A673 (cell line): ENCODE measurements around the gene TNC.

ENCODE experiments used
- CTCF ChIP-seq: fragments of 300-800, 200-600 bp; sonication (generic); conservative IDR thresholded peaks from 2 replicates; pipeline ENCODE4 v1.5.1; 2017; ENCODE audit warnings: low read depth, mild to moderate bottlenecking, antibody characterized with exemption, low read length, moderate library complexity, mixed read lengths
- EZH2 ChIP-seq: fragments of 200-600 bp; sonication (generic); IDR thresholded peaks from 2 replicates; pipeline ENCODE4 v1.6.1; 2017; ENCODE audit warnings: borderline replicate concordance, low read depth, mild to moderate bottlenecking, mixed read lengths, antibody characterized with exemption, low read length; ENCODE audit not compliant: poor library complexity, severe bottlenecking

GRCh38 chr9:115093520-115093919 lies 24.4 kb downstream of the TNC start:
- TF ChIP-seq CTCF = no peak
- TF ChIP-seq EZH2 = no peak
